ENCODE results near the gene LEKR1. TPM values are rescaled to one million over a fixed set of nuclear protein-coding genes. Genes with fewer than 3 reads are reported as not detected.

Gene LEKR1
- total RNA-seq, 1 experiment from 2014 or later: 5.1 TPM

GRCh38 chr3:157094301-157094700 lies 268.1 kb downstream of the LEKR1 start:
- Mint-ChIP-seq H3K36me3 (ENCODE audit: insufficient read depth, unreplicated experiment) (peaks cover 9% of the 10 kb centered on the region), H3K27me3 (ENCODE audit: unreplicated experiment) (no peaks in the 10 kb centered on the region), H3K27ac (ENCODE audit: unreplicated experiment) (no peak overlapping the region), H3K9me3 (ENCODE audit: low read depth, unreplicated experiment) (peaks cover 8% of the 10 kb centered on the region), H3K4me3 (ENCODE audit: low read depth, unreplicated experiment) (no peak overlapping the region), H3K4me1 (ENCODE audit: low read depth, unreplicated experiment) (peaks cover 56% of the 10 kb centered on the region)
- intact Hi-C loops (cut with micrococcal nuclease; ENCODE audit: unreplicated experiment): no loop called here
- no peak for TF ChIP-seq CTCF (IDR thresholded peaks at IDR 0.05; ENCODE audit: unreplicated experiment)
- no peak for DNase-seq
- no TSS peak for BruUV-seq (replicated peaks)
- CTCF ChIA-PET: interaction anchor here (1.0 to 1.1 kb wide), 2 partner anchors 25 to 110 kb away, joined by 3 read pairs; no protein-coding TSS in a partner anchor

GRCh38 chr3:157094751-157095480 lies 268.8 kb downstream of the LEKR1 start:
- no peak for DNase-seq
- H3K4me3 Mint-ChIP-seq (ENCODE audit: low read depth, unreplicated experiment): no peak overlapping the region
- peaks cover 8% of the 10 kb centered on the region for H3K9me3 Mint-ChIP-seq (ENCODE audit: low read depth, unreplicated experiment)
- H3K4me1 Mint-ChIP-seq (ENCODE audit: low read depth, unreplicated experiment): peaks cover 54% of the 10 kb centered on the region
- intact Hi-C loops (cut with micrococcal nuclease; ENCODE audit: unreplicated experiment): no loop called here
- BruUV-seq (replicated peaks): no TSS peak
- H3K36me3 Mint-ChIP-seq (ENCODE audit: insufficient read depth, unreplicated experiment): peaks cover 3% of the 10 kb centered on the region
- no peak overlapping the region for H3K27ac Mint-ChIP-seq (ENCODE audit: unreplicated experiment)
- no peaks in the 10 kb centered on the region for H3K27me3 Mint-ChIP-seq (ENCODE audit: unreplicated experiment)
- CTCF ChIA-PET: interaction anchor here (0.7 to 1.1 kb wide), 3 partner anchors 15 to 109 kb away, joined by 3 read pairs; no protein-coding TSS in a partner anchor
- no peak for TF ChIP-seq CTCF (IDR thresholded peaks at IDR 0.05; ENCODE audit: unreplicated experiment)

Other genes starting within 250 kb of the LEKR1 start
- gene TIPARP, start 151.8 kb upstream of the LEKR1 start, total RNA-seq (2022): 84.9 and 91.4 TPM in 2 replicates